DOHH2 (cell line): ENCODE data around the gene KNTC1.

Experiments used
- H3F3A ChIP-seq: fragments of 200-600 bp; sonication (generic), shearing (Covaris generic); 2 replicates; pipeline ENCODE4 v1.6.0; 2016; ENCODE audit warnings: antibody characterized with exemption, mild to moderate bottlenecking; ENCODE audit not compliant: control insufficient read depth, insufficient read depth
- H3K27ac ChIP-seq: fragments of 200-600 bp; sonication (generic); 2 replicates; pipeline ENCODE4 v1.5.1; 2014; ENCODE audit warnings: low read depth, mild to moderate bottlenecking, low read length, moderate library complexity
- H3K27me3 ChIP-seq: fragments of 200-600 bp; sonication (generic); 2 replicates; pipeline ENCODE4 v1.6.1; 2014; ENCODE audit warnings: mild to moderate bottlenecking, low read length, mixed read lengths; ENCODE audit not compliant: control insufficient read depth
- H3K36me3 ChIP-seq: fragments of 200-600 bp; sonication (generic); 2 replicates; pipeline ENCODE4 v1.6.1; 2014; ENCODE audit warnings: mild to moderate bottlenecking, low read length, moderate library complexity, mixed read lengths; ENCODE audit not compliant: control insufficient read depth
- H3K4me1 ChIP-seq: fragments of 200-600 bp; sonication (generic); 2 replicates; pipeline ENCODE4 v1.6.1; 2014; ENCODE audit warnings: mild to moderate bottlenecking, low read length, mixed read lengths; ENCODE audit not compliant: control insufficient read depth
- H3K4me2 ChIP-seq: fragments of 200-600 bp; sonication (generic); 2 replicates; pipeline ENCODE4 v1.6.0; 2014; ENCODE audit warnings: mild to moderate bottlenecking, low read length, moderate library complexity
- H3K4me3 ChIP-seq: fragments of 200-600 bp; sonication (generic); 2 replicates; pipeline ENCODE4 v1.5.1; 2014; ENCODE audit warnings: mild to moderate bottlenecking, low read length, mixed read lengths
- H3K79me2 ChIP-seq: fragments of 200-600 bp; sonication (generic); 2 replicates; pipeline ENCODE4 v1.6.1; 2014; ENCODE audit warnings: mild to moderate bottlenecking, low read length, mixed read lengths; ENCODE audit not compliant: control insufficient read depth
- H3K9me2 ChIP-seq: fragments of 200-600 bp; sonication (generic); replicated peaks from 2 replicates; pipeline ENCODE4 v1.6.1; 2014; ENCODE audit warnings: mild to moderate bottlenecking, low read length, mixed read lengths; ENCODE audit not compliant: control insufficient read depth
- H3K9me3 ChIP-seq: fragments of 200-600 bp; sonication (generic); 2 replicates; pipeline ENCODE4 v1.6.1; 2014; ENCODE audit warnings: antibody characterized with exemption, low read length, mixed read lengths; ENCODE audit not compliant: control insufficient read depth, insufficient read depth
- H4K20me1 ChIP-seq: fragments of 200-600 bp; sonication (generic); 2 replicates; pipeline ENCODE4 v1.6.0; 2014; ENCODE audit warnings: low read depth, mild to moderate bottlenecking, antibody characterized with exemption, low read length, moderate library complexity; ENCODE audit not compliant: control insufficient read depth, insufficient read depth
- EZH2phosphoT487 ChIP-seq: fragments of 200-600 bp; sonication (generic); IDR thresholded peaks from 2 replicates; pipeline ENCODE4 v1.6.1; 2017; ENCODE audit warnings: borderline replicate concordance, mild to moderate bottlenecking, antibody characterized with exemption, low read length, moderate library complexity, mixed read lengths
- TF ChIP-seq, protein P1 (sequence below): fragments of 200-600 bp; sonication (generic); IDR thresholded peaks from one replicate; pipeline ENCODE4 v1.5.1; 2014; ENCODE audit warnings: antibody characterized with exemption, mild to moderate bottlenecking, low read depth, low read length; ENCODE audit not compliant: poor library complexity, severe bottlenecking

KNTC1 gene, protein sequence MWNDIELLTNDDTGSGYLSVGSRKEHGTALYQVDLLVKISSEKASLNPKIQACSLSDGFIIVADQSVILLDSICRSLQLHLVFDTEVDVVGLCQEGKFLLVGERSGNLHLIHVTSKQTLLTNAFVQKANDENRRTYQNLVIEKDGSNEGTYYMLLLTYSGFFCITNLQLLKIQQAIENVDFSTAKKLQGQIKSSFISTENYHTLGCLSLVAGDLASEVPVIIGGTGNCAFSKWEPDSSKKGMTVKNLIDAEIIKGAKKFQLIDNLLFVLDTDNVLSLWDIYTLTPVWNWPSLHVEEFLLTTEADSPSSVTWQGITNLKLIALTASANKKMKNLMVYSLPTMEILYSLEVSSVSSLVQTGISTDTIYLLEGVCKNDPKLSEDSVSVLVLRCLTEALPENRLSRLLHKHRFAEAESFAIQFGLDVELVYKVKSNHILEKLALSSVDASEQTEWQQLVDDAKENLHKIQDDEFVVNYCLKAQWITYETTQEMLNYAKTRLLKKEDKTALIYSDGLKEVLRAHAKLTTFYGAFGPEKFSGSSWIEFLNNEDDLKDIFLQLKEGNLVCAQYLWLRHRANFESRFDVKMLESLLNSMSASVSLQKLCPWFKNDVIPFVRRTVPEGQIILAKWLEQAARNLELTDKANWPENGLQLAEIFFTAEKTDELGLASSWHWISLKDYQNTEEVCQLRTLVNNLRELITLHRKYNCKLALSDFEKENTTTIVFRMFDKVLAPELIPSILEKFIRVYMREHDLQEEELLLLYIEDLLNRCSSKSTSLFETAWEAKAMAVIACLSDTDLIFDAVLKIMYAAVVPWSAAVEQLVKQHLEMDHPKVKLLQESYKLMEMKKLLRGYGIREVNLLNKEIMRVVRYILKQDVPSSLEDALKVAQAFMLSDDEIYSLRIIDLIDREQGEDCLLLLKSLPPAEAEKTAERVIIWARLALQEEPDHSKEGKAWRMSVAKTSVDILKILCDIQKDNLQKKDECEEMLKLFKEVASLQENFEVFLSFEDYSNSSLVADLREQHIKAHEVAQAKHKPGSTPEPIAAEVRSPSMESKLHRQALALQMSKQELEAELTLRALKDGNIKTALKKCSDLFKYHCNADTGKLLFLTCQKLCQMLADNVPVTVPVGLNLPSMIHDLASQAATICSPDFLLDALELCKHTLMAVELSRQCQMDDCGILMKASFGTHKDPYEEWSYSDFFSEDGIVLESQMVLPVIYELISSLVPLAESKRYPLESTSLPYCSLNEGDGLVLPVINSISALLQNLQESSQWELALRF (N-terminal part only)

DNA sequence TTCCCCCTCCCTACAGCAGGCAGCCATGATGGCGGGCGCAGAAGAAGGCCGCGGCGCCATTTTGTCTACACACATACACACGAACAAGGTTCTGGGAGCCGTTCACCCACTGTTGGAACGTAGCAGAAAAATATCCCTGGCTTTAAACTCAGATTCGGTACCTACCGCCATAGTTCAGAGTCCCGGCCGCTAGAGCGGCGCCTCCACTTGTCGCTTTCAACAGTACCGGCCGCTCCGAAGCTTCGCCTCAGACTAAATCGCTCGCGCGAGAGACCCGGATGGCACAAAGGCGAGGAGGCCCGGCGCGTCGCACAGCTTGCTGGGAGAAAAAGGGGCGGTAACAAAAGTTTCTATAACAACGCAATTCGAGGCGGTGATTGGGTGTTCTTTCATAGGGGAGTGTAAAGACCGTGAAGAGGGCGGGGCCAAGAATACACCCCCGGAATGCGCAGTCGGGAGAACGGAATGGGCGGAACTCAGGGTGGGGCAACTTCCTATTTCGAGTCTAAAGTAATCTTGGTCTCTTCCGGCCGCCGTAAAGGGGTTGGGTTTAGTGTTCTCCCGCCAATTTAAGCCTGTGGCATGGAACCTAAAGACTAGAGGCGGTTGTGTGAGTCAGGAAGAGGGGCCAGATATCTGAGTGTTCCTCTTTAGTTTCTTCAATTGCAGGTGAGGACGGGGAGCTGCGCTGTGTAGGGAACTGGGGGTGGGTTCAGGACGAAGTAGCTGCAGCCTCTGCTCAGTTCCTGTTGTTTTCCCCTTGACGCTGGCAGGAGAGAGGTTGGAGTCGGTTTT, at the start of gene KNTC1, which contains the start of gene RSRC2:
TSS of gene KNTC1 (plus strand) at position 567 of the 795 bp plus-strand sequence. CDS start 2,815 bp downstream, outside the sequence.
TSS of gene RSRC2 (minus strand) at position 254 of the 795 bp plus-strand sequence. CDS start at position 171, 83 bp downstream.
- H3K9me2 ChIP-seq, result no peaks in the 10 kb centered on the region
- peaks cover 12% of the 10 kb centered on the region; the same call in 1 of the 2 replicates for H3F3A ChIP-seq
- H3K36me3 ChIP-seq, result peaks cover 89% of the 10 kb centered on the region
- H3K79me2 ChIP-seq, result peaks cover 98% of the 10 kb centered on the region
- peak within 1 kb of the TSS; percentile 84 for H3K27ac ChIP-seq
- H3K4me1 ChIP-seq, result peaks cover 55% of the 10 kb centered on the region
- TF ChIP-seq, protein P1, sequence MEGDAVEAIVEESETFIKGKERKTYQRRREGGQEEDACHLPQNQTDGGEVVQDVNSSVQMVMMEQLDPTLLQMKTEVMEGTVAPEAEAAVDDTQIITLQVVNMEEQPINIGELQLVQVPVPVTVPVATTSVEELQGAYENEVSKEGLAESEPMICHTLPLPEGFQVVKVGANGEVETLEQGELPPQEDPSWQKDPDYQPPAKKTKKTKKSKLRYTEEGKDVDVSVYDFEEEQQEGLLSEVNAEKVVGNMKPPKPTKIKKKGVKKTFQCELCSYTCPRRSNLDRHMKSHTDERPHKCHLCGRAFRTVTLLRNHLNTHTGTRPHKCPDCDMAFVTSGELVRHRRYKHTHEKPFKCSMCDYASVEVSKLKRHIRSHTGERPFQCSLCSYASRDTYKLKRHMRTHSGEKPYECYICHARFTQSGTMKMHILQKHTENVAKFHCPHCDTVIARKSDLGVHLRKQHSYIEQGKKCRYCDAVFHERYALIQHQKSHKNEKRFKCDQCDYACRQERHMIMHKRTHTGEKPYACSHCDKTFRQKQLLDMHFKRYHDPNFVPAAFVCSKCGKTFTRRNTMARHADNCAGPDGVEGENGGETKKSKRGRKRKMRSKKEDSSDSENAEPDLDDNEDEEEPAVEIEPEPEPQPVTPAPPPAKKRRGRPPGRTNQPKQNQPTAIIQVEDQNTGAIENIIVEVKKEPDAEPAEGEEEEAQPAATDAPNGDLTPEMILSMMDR, result no peak
- no peak for TF ChIP-seq EZH2phosphoT487
- peak within 1 kb of the TSS; percentile 81 for H3K4me3 ChIP-seq
- H3K9me3 ChIP-seq, result no peaks in the 10 kb centered on the region
- H3K4me2 ChIP-seq, result peak within 1 kb of the TSS; percentile 89
- H4K20me1 ChIP-seq, result peaks cover 26% of the 10 kb centered on the region
- no peaks in the 10 kb centered on the region for H3K27me3 ChIP-seq

- Histone ChIP-seq H3K79me2 (no peaks in the 10 kb centered on the region), H3K27ac (no peak overlapping the region), H3K36me3 (peaks cover 88% of the 10 kb centered on the region), H3K9me2 (no peaks in the 10 kb centered on the region), H3F3A (peaks cover 8% of the 10 kb centered on the region; the same call in 1 of the 2 replicates), H3K27me3 (no peaks in the 10 kb centered on the region), H3K4me1 (no peaks in the 10 kb centered on the region), H4K20me1 (no peaks in the 10 kb centered on the region), H3K4me2 (no peak overlapping the region), H3K4me3 (no peak overlapping the region), H3K9me3 (no peaks in the 10 kb centered on the region)
- TF ChIP-seq, protein P1, result no peak
- TF ChIP-seq EZH2phosphoT487, result no peak
These were observed 46.3 kb upstream of the KNTC1 start for GRCh38 chr12:122480753-122481152.

DNA sequence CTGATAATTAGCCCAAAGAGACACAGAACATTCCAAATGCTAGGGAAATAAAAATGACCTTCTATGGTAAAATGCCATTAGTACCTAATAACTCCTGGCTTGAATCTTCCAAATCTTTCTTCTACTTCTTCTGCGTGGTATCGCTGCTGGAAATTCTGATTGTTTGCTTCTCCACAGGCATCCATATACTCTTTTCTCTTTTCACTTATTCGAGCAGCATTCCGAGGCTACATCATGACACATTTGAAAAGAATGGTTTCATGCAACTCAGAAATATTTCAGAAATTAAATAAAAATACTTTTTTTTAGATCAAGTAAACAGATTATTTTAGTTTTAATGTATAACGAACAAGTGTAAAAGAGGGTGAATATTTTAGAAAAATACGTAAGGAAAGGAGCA, 45.2 kb upstream of the KNTC1 start:
- Histone ChIP-seq H3K4me1 (no peaks in the 10 kb centered on the region), H3K36me3 (peaks cover 86% of the 10 kb centered on the region), H3K27ac (no peak overlapping the region), H3F3A (peaks cover 8% of the 10 kb centered on the region; the same call in 1 of the 2 replicates), H3K79me2 (no peaks in the 10 kb centered on the region), H3K27me3 (no peaks in the 10 kb centered on the region), H3K4me2 (no peak overlapping the region), H3K9me2 (no peaks in the 10 kb centered on the region), H3K4me3 (no peak overlapping the region), H4K20me1 (no peaks in the 10 kb centered on the region), H3K9me3 (no peaks in the 10 kb centered on the region)
- TF ChIP-seq EZH2phosphoT487, result no peak
- TF ChIP-seq, protein P1, result no peak
